K562 (cell line): Measurements from ENCODE around the gene PELI2. TPM values are rescaled to one million over a fixed set of nuclear protein-coding genes. Genes with fewer than 3 reads are reported as not detected.

Experiments
- ARID3B ChIP-seq: fragments of 250-450 bp; sonication (Bioruptor Pico); IDR thresholded peaks from 2 replicates; pipeline ENCODE4 v1.4.0; 2020; ENCODE audit warnings: borderline replicate concordance
- BRF1 ChIP-seq: IDR thresholded peaks from 3 replicates; pipeline ENCODE4 v1.6.1; 2011; ENCODE audit warnings: borderline replicate concordance, mild to moderate bottlenecking; ENCODE audit not compliant: insufficient read length; ENCODE audit errors: extremely low read depth
- CBFB ChIP-seq: sonication (generic); formaldehyde crosslinking; IDR thresholded peaks from 2 replicates; pipeline ENCODE4 v1.4.0; 2020; ENCODE audit warnings: mild to moderate bottlenecking, missing genetic modification reagents
- ETV5 ChIP-seq: sonication (generic); formaldehyde crosslinking; IDR thresholded peaks from 2 replicates; pipeline ENCODE4 v1.4.0; 2020; ENCODE audit warnings: low read depth, mild to moderate bottlenecking, missing genetic modification reagents
- HOXB6 ChIP-seq: fragments of 250-450 bp; sonication (Bioruptor Pico); IDR thresholded peaks from 2 replicates; pipeline ENCODE4 v1.5.1; 2022; ENCODE audit warnings: mild to moderate bottlenecking, borderline replicate concordance
- KDM4B ChIP-seq, 2 experiments: fragments of 450-650 bp in 1 of 2; sonication (generic) in 1 of 2; IDR thresholded peaks; 2 replicates each; pipeline ENCODE4 v1.6.1; 2016 to 2017; ENCODE audit warnings: borderline replicate concordance in 2 of 2, antibody characterized with exemption in 1 of 2, low read depth in 1 of 2, mild to moderate bottlenecking in 1 of 2
- KHSRP ChIP-seq: fragments of 450-650 bp; IDR thresholded peaks from 2 replicates; pipeline ENCODE4 v1.6.1; 2017
- L3MBTL2 ChIP-seq: fragments of 450-650 bp; IDR thresholded peaks from 2 replicates; pipeline ENCODE4 v1.6.1; 2016; ENCODE audit warnings: mild to moderate bottlenecking, moderate library complexity
- NFXL1 ChIP-seq: fragments of 450-650 bp; formaldehyde crosslinking; IDR thresholded peaks from 2 replicates; pipeline ENCODE4 v1.4.0; 2021; ENCODE audit warnings: mild to moderate bottlenecking
- NR3C1 ChIP-seq: sonication (generic); formaldehyde crosslinking; IDR thresholded peaks from 2 replicates; pipeline ENCODE4 v1.8.1; 2022; ENCODE audit warnings: missing genetic modification reagents
- SAFB2 ChIP-seq: fragments of 200-400 bp; formaldehyde crosslinking; IDR thresholded peaks from 2 replicates; pipeline ENCODE4 v1.6.1; 2018; ENCODE audit warnings: borderline replicate concordance, low read length, low read depth, moderate library complexity; ENCODE audit not compliant: severe bottlenecking
- SAP30 ChIP-seq: fragments of 200-600 bp; sonication (generic); IDR thresholded peaks from 2 replicates; pipeline ENCODE4 v1.6.1; 2012; ENCODE audit warnings: borderline replicate concordance, low read depth, mild to moderate bottlenecking, moderate library complexity, low read length, control low read depth, inconsistent platforms; ENCODE audit not compliant: insufficient read depth, poor library complexity, severe bottlenecking
- SNAPC5 ChIP-seq: fragments of 250-450 bp; sonication (Bioruptor Pico); IDR thresholded peaks from 2 replicates; pipeline ENCODE4 v1.8.0; 2021; ENCODE audit warnings: moderate library complexity, mild to moderate bottlenecking, inconsistent platforms
- TSC22D4 ChIP-seq: fragments of 450-650 bp; IDR thresholded peaks from 2 replicates; pipeline ENCODE4 v1.6.1; 2016; ENCODE audit warnings: missing genetic modification characterization, missing biosample characterization, control low read depth
- ZNF3 ChIP-seq: fragments of 250-450 bp; sonication (Bioruptor Pico); IDR thresholded peaks from 2 replicates; pipeline ENCODE4 v1.5.0; 2021; ENCODE audit warnings: mild to moderate bottlenecking, moderate library complexity
- ZNF347 ChIP-seq: fragments of 450-650 bp; formaldehyde crosslinking; IDR thresholded peaks from 2 replicates; pipeline ENCODE4 v1.4.0; 2020; ENCODE audit warnings: low read depth, mild to moderate bottlenecking, moderate library complexity
- ZNF384 ChIP-seq: IDR thresholded peaks from 2 replicates; pipeline ENCODE4 v1.6.1; 2012; ENCODE audit warnings: low read depth, low read length, improper control_type of control experiment
- ZNF76 ChIP-seq: fragments of 250-450 bp; sonication (Bioruptor Pico); IDR thresholded peaks from 2 replicates; pipeline ENCODE4 v1.4.0; 2020; ENCODE audit warnings: mild to moderate bottlenecking, moderate library complexity, borderline replicate concordance
- polyA plus RNA-seq, 8 experiments: library from polyadenylated mRNA; depleted of rRNA in 4 of 8; stranded (reverse) in 5 of 8; unstranded in 3 of 8; fragments of >200 nt; fragmentation: Nextera tagmentation in 2 of 8; fragmentation: Illumina TruSeq in 1 of 8; extraction: Ambion mirVana in 2 of 8; extraction: Trizol in 1 of 8; gene quantifications; 2 replicates each; pipeline versions ENCODE4 v1.2.1 to v1.2.3, GENCODE V29; 2011 to 2014; ENCODE audit warnings: inconsistent platforms in 1 of 8, missing spikeins in 1 of 8
- total RNA-seq, 7 experiments: library from RNA; depleted of rRNA in 6 of 7; stranded (reverse); fragments of >200 nt in 6 of 7; fragmentation: Illumina TruSeq in 2 of 7; extraction: Trizol in 2 of 7; gene quantifications; 2 replicates each; pipeline versions ENCODE4 v1.2.1 to v1.2.3, GENCODE V29; 2011 to 2021; ENCODE audit warnings: low replicate concordance in 1 of 7
- TF ChIP-seq, protein P1 (sequence below): conservative IDR thresholded peaks from 2 replicates; pipeline ENCODE4 v1.6.1; 2011; ENCODE audit warnings: low read depth, mild to moderate bottlenecking, low read length; ENCODE audit not compliant: control insufficient read depth
- TF ChIP-seq, protein P2 (sequence below), 2 experiments: IDR thresholded peaks; 2 replicates each; pipeline ENCODE4 v1.6.1; 2011; ENCODE audit warnings: borderline replicate concordance in 1 of 2, control low read depth in 1 of 2, low read depth in 1 of 2, low read length in 1 of 2, mild to moderate bottlenecking in 1 of 2, mixed read lengths in 1 of 2, moderate library complexity in 1 of 2; ENCODE audit not compliant: insufficient read depth in 1 of 2, insufficient read length in 1 of 2, poor library complexity in 1 of 2, severe bottlenecking in 1 of 2; ENCODE audit errors: extremely low read depth in 1 of 2

PELI2 gene
- total and polyA plus RNA-seq, 9 of the 15 experiments (the other 6 are each of a cell fraction or from before 2014, with no cell fraction given), result 0.20 to 1.5 (median 0.44) TPM

DNA sequence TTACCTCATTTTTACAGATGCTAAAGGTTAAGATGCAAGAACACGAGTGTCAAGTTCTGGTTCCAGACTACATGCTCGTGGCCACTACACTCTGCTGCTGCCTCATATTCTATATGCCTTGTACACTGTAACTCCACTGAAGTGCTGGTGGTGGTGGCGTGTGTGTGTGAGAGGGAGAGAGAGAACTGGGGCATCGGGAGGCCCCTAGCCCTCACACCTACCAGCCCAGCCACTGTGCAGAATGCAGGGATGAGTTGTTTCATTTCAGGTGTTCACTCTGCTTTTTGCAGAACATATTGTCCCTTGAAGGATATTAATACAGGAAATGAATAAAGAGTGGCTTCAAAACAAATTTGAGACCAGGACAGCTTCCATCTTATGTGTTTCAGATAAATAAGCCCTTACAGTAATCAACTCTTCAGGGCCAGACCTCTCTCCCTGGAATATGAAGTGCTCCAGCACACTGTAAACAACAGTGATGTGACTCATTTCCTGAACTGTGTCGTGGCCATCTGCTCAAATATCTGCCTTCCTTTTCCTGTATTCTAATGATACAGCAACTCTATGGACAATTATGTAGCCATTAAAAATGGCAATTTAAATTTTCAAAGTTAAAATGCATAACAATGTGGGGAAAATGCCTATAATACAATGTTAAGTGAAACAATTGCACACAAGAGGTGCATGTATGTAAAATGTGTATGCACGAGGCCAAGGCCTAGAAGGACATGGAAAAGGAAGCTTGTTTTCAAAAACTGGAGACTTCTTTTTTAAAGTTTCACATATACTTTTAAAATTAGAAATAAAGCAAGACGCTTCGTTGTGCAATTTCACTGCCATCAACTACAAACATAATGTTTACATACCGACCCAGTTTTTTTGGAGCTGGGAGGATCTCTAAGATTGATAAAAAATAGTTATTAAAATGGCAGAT lies 215.4 kb downstream of the PELI2 start (continued):
- no peak for TF ChIP-seq TSC22D4 (tag)
- no peak for TF ChIP-seq SNAPC5 (CRISPR knock-in tag)
- peak; percentile 24; the same call in 1 of the 2 replicates for TF ChIP-seq L3MBTL2
- TF ChIP-seq ZNF347 (CRISPR knock-in tag), result no peak
- TF ChIP-seq HOXB6 (CRISPR knock-in tag), result no peak
- TF ChIP-seq BRF1, result no peak
- no peak for TF ChIP-seq KHSRP
- no peak for TF ChIP-seq KDM4B (IDR thresholded peaks at IDR 0.05; ENCODE audit: borderline replicate concordance in 2 of 2, low read depth in 1 of 2)
- peak; percentile 46; the same call in 1 of the 2 replicates for TF ChIP-seq ETV5 (CRISPR knock-in tag)
- TF ChIP-seq NFXL1 (CRISPR knock-in tag), result no peak
- no peak for TF ChIP-seq ZNF3
- TF ChIP-seq SAP30, result no peak
- TF ChIP-seq, protein P1, sequence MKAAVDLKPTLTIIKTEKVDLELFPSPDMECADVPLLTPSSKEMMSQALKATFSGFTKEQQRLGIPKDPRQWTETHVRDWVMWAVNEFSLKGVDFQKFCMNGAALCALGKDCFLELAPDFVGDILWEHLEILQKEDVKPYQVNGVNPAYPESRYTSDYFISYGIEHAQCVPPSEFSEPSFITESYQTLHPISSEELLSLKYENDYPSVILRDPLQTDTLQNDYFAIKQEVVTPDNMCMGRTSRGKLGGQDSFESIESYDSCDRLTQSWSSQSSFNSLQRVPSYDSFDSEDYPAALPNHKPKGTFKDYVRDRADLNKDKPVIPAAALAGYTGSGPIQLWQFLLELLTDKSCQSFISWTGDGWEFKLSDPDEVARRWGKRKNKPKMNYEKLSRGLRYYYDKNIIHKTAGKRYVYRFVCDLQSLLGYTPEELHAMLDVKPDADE, result no peak
- TF ChIP-seq CBFB (CRISPR knock-in tag), result no peak
- TF ChIP-seq ZNF76 (CRISPR knock-in tag), result no peak
- TF ChIP-seq SAFB2, result no peak
- no peak for TF ChIP-seq NR3C1
- no peak for TF ChIP-seq ARID3B (CRISPR knock-in tag)
- TF ChIP-seq ZNF384, result no peak
- TF ChIP-seq, protein P2, sequence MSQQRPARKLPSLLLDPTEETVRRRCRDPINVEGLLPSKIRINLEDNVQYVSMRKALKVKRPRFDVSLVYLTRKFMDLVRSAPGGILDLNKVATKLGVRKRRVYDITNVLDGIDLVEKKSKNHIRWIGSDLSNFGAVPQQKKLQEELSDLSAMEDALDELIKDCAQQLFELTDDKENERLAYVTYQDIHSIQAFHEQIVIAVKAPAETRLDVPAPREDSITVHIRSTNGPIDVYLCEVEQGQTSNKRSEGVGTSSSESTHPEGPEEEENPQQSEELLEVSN (IDR thresholded peaks at IDR 0.05; ENCODE audit: borderline replicate concordance in 1 of 2, extremely low read depth in 1 of 2, insufficient read depth in 1 of 2, insufficient read length in 1 of 2, low read depth in 1 of 2, low read length in 1 of 2, poor library complexity in 1 of 2, severe bottlenecking in 1 of 2), result no peak
